Measurements from ENCODE around the gene IDNK. TPM values are rescaled to one million over a fixed set of nuclear protein-coding genes. Genes with fewer than 3 reads are reported as not detected.

IDNK gene
- total and polyA plus RNA-seq, 10 of the 15 experiments (the other 5 are each of a cell fraction or from before 2014, with no cell fraction given) = 7.0 to 19.1 (median 10.6) TPM

DNA sequence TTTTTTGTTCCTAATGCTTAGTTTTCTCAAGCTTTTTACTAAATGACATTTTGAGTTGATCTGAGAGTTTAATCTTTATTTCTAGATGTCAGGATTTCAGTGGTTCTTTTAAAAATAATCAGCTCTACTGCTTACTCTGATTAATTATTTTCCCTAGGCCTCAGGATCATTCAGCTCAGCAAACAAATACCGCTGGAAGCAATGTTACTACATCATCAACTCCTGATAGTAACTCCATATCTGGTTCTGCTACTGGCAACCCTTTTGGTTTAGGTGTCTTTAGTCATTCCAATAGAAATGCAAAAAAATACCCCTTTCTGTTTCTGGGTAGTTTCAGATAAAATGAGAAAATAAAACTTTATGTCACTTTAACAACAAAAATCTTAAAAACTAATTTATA, 5.6 kb upstream of the IDNK start:
- FAIRE-seq (no peak), ATAC-seq (no peak), DNase-seq (ENCODE audit: low read depth, low spot score) (no peak)
- in situ Hi-C loops (cut with MboI) (loop anchor here (25.0 kb wide), 1 partner anchor 645 kb away; no protein-coding TSS in a partner anchor), intact Hi-C loops (cut with micrococcal nuclease; ENCODE audit: unreplicated experiment) (no loop called here)
- H3K79me2 ChIP-seq (ENCODE audit: control insufficient read depth, insufficient read depth, low read length) = no peaks in the 10 kb centered on the region
- no peak for TF ChIP-seq TCF12 (IDR thresholded peaks at IDR 0.05; ENCODE audit: low read depth, low read length)
- TF ChIP-seq, protein P1, sequence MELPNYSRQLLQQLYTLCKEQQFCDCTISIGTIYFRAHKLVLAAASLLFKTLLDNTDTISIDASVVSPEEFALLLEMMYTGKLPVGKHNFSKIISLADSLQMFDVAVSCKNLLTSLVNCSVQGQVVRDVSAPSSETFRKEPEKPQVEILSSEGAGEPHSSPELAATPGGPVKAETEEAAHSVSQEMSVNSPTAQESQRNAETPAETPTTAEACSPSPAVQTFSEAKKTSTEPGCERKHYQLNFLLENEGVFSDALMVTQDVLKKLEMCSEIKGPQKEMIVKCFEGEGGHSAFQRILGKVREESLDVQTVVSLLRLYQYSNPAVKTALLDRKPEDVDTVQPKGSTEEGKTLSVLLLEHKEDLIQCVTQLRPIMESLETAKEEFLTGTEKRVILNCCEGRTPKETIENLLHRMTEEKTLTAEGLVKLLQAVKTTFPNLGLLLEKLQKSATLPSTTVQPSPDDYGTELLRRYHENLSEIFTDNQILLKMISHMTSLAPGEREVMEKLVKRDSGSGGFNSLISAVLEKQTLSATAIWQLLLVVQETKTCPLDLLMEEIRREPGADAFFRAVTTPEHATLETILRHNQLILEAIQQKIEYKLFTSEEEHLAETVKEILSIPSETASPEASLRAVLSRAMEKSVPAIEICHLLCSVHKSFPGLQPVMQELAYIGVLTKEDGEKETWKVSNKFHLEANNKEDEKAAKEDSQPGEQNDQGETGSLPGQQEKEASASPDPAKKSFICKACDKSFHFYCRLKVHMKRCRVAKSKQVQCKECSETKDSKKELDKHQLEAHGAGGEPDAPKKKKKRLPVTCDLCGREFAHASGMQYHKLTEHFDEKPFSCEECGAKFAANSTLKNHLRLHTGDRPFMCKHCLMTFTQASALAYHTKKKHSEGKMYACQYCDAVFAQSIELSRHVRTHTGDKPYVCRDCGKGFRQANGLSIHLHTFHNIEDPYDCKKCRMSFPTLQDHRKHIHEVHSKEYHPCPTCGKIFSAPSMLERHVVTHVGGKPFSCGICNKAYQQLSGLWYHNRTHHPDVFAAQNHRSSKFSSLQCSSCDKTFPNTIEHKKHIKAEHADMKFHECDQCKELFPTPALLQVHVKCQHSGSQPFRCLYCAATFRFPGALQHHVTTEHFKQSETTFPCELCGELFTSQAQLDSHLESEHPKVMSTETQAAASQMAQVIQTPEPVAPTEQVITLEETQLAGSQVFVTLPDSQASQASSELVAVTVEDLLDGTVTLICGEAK (IDR thresholded peaks at IDR 0.05; ENCODE audit: borderline replicate concordance) = no peak
- no peak for TF ChIP-seq TARDBP (IDR thresholded peaks at IDR 0.05; ENCODE audit: borderline replicate concordance)
- no peak for TF ChIP-seq MXI1 (IDR thresholded peaks at IDR 0.05; ENCODE audit: low read depth, low read length)
- TF ChIP-seq POLR2A (IDR thresholded peaks at IDR 0.05; ENCODE audit: low read depth, low read length) = no peak
- TF ChIP-seq ATF7 (IDR thresholded peaks at IDR 0.05; ENCODE audit: low read depth) = no peak
- no peak for TF ChIP-seq CREB1 (IDR thresholded peaks at IDR 0.05; ENCODE audit: low read depth)
- no peak for TF ChIP-seq BCL11A (IDR thresholded peaks at IDR 0.05; ENCODE audit: low read depth, low read length)
- no peak for TF ChIP-seq CHD1 (IDR thresholded peaks at IDR 0.05; ENCODE audit: low read depth, low read length)
- TF ChIP-seq KAT2A (conservative IDR thresholded peaks at IDR 0.05; ENCODE audit: control insufficient read depth, low read depth, low read length) = no peak
- no peak for TF ChIP-seq GATAD2B (conservative IDR thresholded peaks at IDR 0.05; ENCODE audit: low read depth)
- TF ChIP-seq EP300 (IDR thresholded peaks at IDR 0.05; ENCODE audit: borderline replicate concordance in 1 of 2, control insufficient read depth in 1 of 2, low read depth in 2 of 2, low read length in 2 of 2) = no peak
- TF ChIP-seq DPF2 (IDR thresholded peaks at IDR 0.05) = no peak
- TF ChIP-seq HCFC1 (IDR thresholded peaks at IDR 0.05; ENCODE audit: low read length) = no peak
- TF ChIP-seq SP1 (IDR thresholded peaks at IDR 0.05; ENCODE audit: low read depth, low read length) = no peak
- TF ChIP-seq SUZ12 (IDR thresholded peaks at IDR 0.05; ENCODE audit: unreplicated experiment) = no peak
- TF ChIP-seq POLR2AphosphoS2 (IDR thresholded peaks at IDR 0.05; ENCODE audit: low read depth, low read length) = no peak
- TF ChIP-seq, protein P2, sequence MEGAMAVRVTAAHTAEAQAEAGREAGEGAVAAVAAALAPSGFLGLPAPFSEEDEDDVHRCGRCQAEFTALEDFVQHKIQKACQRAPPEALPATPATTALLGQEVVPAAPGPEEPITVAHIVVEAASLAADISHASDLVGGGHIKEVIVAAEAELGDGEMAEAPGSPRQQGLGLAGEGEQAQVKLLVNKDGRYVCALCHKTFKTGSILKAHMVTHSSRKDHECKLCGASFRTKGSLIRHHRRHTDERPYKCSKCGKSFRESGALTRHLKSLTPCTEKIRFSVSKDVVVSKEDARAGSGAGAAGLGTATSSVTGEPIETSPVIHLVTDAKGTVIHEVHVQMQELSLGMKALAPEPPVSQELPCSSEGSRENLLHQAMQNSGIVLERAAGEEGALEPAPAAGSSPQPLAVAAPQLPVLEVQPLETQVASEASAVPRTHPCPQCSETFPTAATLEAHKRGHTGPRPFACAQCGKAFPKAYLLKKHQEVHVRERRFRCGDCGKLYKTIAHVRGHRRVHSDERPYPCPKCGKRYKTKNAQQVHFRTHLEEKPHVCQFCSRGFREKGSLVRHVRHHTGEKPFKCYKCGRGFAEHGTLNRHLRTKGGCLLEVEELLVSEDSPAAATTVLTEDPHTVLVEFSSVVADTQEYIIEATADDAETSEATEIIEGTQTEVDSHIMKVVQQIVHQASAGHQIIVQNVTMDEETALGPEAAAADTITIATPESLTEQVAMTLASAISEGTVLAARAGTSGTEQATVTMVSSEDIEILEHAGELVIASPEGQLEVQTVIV (IDR thresholded peaks at IDR 0.05; ENCODE audit: borderline replicate concordance, partially characterized antibody) = no peak
- no peak for TF ChIP-seq POU2F2 (IDR thresholded peaks at IDR 0.05; ENCODE audit: borderline replicate concordance, low read depth, low read length)
- no peak overlapping the region for H3K4me3 ChIP-seq
- H3K36me3 ChIP-seq (ENCODE audit: control insufficient read depth in 2 of 2, insufficient read depth in 2 of 2, low read length in 1 of 2) = no peaks in the 10 kb centered on the region
- RAD21 ChIA-PET (ENCODE audit: unreplicated experiment) = interaction anchor here (0.9 kb wide), 1 partner anchor 32 kb away, joined by 3 read pairs; no protein-coding TSS in a partner anchor
- 22% methylated on average over 1 of the region's 1 CpG for WGBS (ENCODE audit: insufficient coverage, insufficient replicate concordance, low lambda C conversion rate, missing lambda C conversion rate)
- H2AFZ ChIP-seq (ENCODE audit: control insufficient read depth, low read depth, low read length) = no peak overlapping the region
- BruUV-seq (replicated peaks) = no TSS peak
- POLR2A ChIA-PET = no interaction called here
- CTCF ChIA-PET = interaction anchor here (0.7 to 1.9 kb wide), 5 partner anchors 20 to 294 kb away, joined by 3 to 5 read pairs (median 3); partner anchors contain the start of gene UBQLN1
- SMC1A ChIA-PET (ENCODE audit: uncharacterized antibody, unreplicated experiment) = no interaction called here
- no peak overlapping the region for H3K4me2 ChIP-seq (ENCODE audit: control insufficient read depth, insufficient read depth)
- no peak overlapping the region for H3K27ac ChIP-seq (ENCODE audit: control insufficient read depth, insufficient read depth)
- 0 out of 2 replicates have a peak, but pooled peaks cover 3% of the 10 kb centered on the region for H3K4me1 ChIP-seq (ENCODE audit: control insufficient read depth, insufficient read depth, low read length)
- no peaks in the 10 kb centered on the region for H4K20me1 ChIP-seq (ENCODE audit: control insufficient read depth, insufficient read depth)
- no peaks in the 10 kb centered on the region for H3K27me3 ChIP-seq (replicated peaks in 1 of 2; ENCODE audit: control insufficient read depth in 2 of 2, insufficient read depth in 2 of 2, low read length in 1 of 2)
- no peaks in the 10 kb centered on the region for H3K9me3 ChIP-seq (replicated peaks; ENCODE audit: control insufficient read depth, insufficient read depth, low read length)
- no peak overlapping the region for H3K9ac ChIP-seq (ENCODE audit: control insufficient read depth, insufficient read depth, low read length)
